HEK293 (cell line): Measurements from ENCODE around the gene BRD1.
A peak's percentile ranks its signal among the peaks of the same experiment; 100 is the strongest.

Experiments
- BCL11A ChIP-seq: fragments of 450-650 bp; formaldehyde crosslinking; IDR thresholded peaks from 2 replicates; pipeline ENCODE4 v1.5.1; 2016; ENCODE audit warnings: low read depth, missing biosample characterization, missing genetic modification characterization
- GLI2 ChIP-seq: fragments of 450-650 bp; formaldehyde crosslinking; IDR thresholded peaks from 2 replicates; pipeline ENCODE4; 2017; ENCODE audit warnings: missing biosample characterization, missing genetic modification characterization, low read depth, borderline replicate concordance
- IKZF3 ChIP-seq: fragments of 450-650 bp; IDR thresholded peaks from 2 replicates; pipeline ENCODE4 v1.5.0; 2018; ENCODE audit warnings: missing biosample characterization, mild to moderate bottlenecking, missing genetic modification characterization, moderate library complexity
- KLF10 ChIP-seq: fragments of 450-650 bp; IDR thresholded peaks from 2 replicates; pipeline ENCODE4 v1.5.1; 2018; ENCODE audit warnings: missing biosample characterization, mild to moderate bottlenecking, missing genetic modification characterization
- RBAK ChIP-seq: fragments of 450-650 bp; formaldehyde crosslinking; IDR thresholded peaks from 2 replicates; pipeline ENCODE4 v1.5.1; 2016; ENCODE audit warnings: missing biosample characterization, missing genetic modification characterization
- WT1 ChIP-seq: fragments of 450-650 bp; formaldehyde crosslinking; IDR thresholded peaks from 2 replicates; pipeline ENCODE4 v1.5.1; 2016; ENCODE audit warnings: missing biosample characterization, missing genetic modification characterization
- ZBTB7A ChIP-seq: fragments of 450-650 bp; formaldehyde crosslinking; IDR thresholded peaks from 2 replicates; pipeline ENCODE4 v1.5.1; 2016; ENCODE audit warnings: low read depth, missing biosample characterization, missing genetic modification characterization
- ZEB2 ChIP-seq: fragments of 450-650 bp; formaldehyde crosslinking; IDR thresholded peaks from 2 replicates; pipeline ENCODE4 v1.5.1; 2016; ENCODE audit warnings: missing biosample characterization, missing genetic modification characterization
- ZFP41 ChIP-seq: fragments of 450-650 bp; formaldehyde crosslinking; IDR thresholded peaks from 2 replicates; pipeline ENCODE4 v1.5.1; 2016; ENCODE audit warnings: missing biosample characterization, missing genetic modification characterization, borderline replicate concordance
- ZNF114 ChIP-seq: fragments of 450-650 bp; formaldehyde crosslinking; IDR thresholded peaks from 2 replicates; pipeline ENCODE4 v1.5.0; 2017; ENCODE audit warnings: missing biosample characterization, missing genetic modification characterization
- ZNF202 ChIP-seq: fragments of 450-650 bp; formaldehyde crosslinking; IDR thresholded peaks from 2 replicates; pipeline ENCODE4 v1.5.1; 2016; ENCODE audit warnings: missing biosample characterization, missing genetic modification characterization, borderline replicate concordance
- ZNF311 ChIP-seq: fragments of 450-650 bp; formaldehyde crosslinking; IDR thresholded peaks from 2 replicates; pipeline ENCODE4 v1.5.1; 2017; ENCODE audit warnings: missing biosample characterization, missing genetic modification characterization, borderline replicate concordance
- ZNF335 ChIP-seq: fragments of 450-650 bp; formaldehyde crosslinking; conservative IDR thresholded peaks from 2 replicates; pipeline ENCODE4 v1.5.1; 2016; ENCODE audit warnings: missing biosample characterization, missing genetic modification characterization
- ZNF37A ChIP-seq: fragments of 450-650 bp; IDR thresholded peaks from 2 replicates; pipeline ENCODE4 v1.5.1; 2018; ENCODE audit warnings: missing biosample characterization, missing genetic modification characterization
- ZNF529 ChIP-seq: fragments of 450-650 bp; formaldehyde crosslinking; IDR thresholded peaks from 2 replicates; pipeline ENCODE4 v1.5.1; 2017; ENCODE audit warnings: missing genetic modification characterization, missing biosample characterization; ENCODE audit not compliant: insufficient replicate concordance
- ZNF549 ChIP-seq: fragments of 450-650 bp; IDR thresholded peaks from 2 replicates; pipeline ENCODE4 v1.5.1; 2018; ENCODE audit warnings: missing biosample characterization, missing genetic modification characterization, mild to moderate bottlenecking, inconsistent platforms, moderate library complexity
- ZNF555 ChIP-seq: fragments of 450-650 bp; formaldehyde crosslinking; conservative IDR thresholded peaks from 2 replicates; pipeline ENCODE4 v1.5.1; 2017; ENCODE audit warnings: missing biosample characterization, mild to moderate bottlenecking, missing genetic modification characterization, inconsistent platforms
- ZNF558 ChIP-seq: fragments of 450-650 bp; formaldehyde crosslinking; IDR thresholded peaks from 2 replicates; pipeline ENCODE4 v1.5.1; 2016; ENCODE audit warnings: missing biosample characterization, missing genetic modification characterization
- ZNF610 ChIP-seq: fragments of 450-650 bp; formaldehyde crosslinking; IDR thresholded peaks from 2 replicates; pipeline ENCODE4 v1.5.1; 2016; ENCODE audit warnings: missing biosample characterization, missing genetic modification characterization, borderline replicate concordance
- ZNF654 ChIP-seq: fragments of 450-650 bp; formaldehyde crosslinking; IDR thresholded peaks from 2 replicates; pipeline ENCODE4 v1.5.1; 2016; ENCODE audit warnings: low read depth, missing biosample characterization, missing genetic modification characterization
- ZNF658 ChIP-seq: fragments of 450-650 bp; formaldehyde crosslinking; IDR thresholded peaks from 2 replicates; pipeline ENCODE4; 2016; ENCODE audit warnings: missing biosample characterization, missing genetic modification characterization
- ZNF747 ChIP-seq: fragments of 450-650 bp; formaldehyde crosslinking; IDR thresholded peaks from 2 replicates; pipeline ENCODE4 v1.5.1; 2016; ENCODE audit warnings: missing biosample characterization, missing genetic modification characterization
- ZNF792 ChIP-seq: fragments of 450-650 bp; formaldehyde crosslinking; IDR thresholded peaks from 2 replicates; pipeline ENCODE4 v1.5.1; 2016; ENCODE audit warnings: missing biosample characterization, missing genetic modification characterization
- TF ChIP-seq, protein P1 (sequence below): fragments of 450-650 bp; IDR thresholded peaks from 2 replicates; pipeline ENCODE4 v1.5.1; 2018; ENCODE audit warnings: missing biosample characterization, mild to moderate bottlenecking, missing genetic modification characterization
- TF ChIP-seq, protein P2 (sequence below): fragments of 450-650 bp; formaldehyde crosslinking; IDR thresholded peaks from 2 replicates; pipeline ENCODE4 v1.5.1; 2016; ENCODE audit warnings: missing biosample characterization, missing genetic modification characterization
- TF ChIP-seq, protein P3 (sequence below): fragments of 450-650 bp; formaldehyde crosslinking; IDR thresholded peaks from 2 replicates; pipeline ENCODE4 v1.5.1; 2016; ENCODE audit warnings: missing biosample characterization, missing genetic modification characterization
- TF ChIP-seq, protein P4 (sequence below): fragments of 450-650 bp; formaldehyde crosslinking; IDR thresholded peaks from 2 replicates; pipeline ENCODE4 v1.5.1; 2016; ENCODE audit warnings: missing biosample characterization, missing genetic modification characterization
- TF ChIP-seq, protein P5 (sequence below): fragments of 450-650 bp; formaldehyde crosslinking; IDR thresholded peaks from 2 replicates; pipeline ENCODE4 v1.5.1; 2016; ENCODE audit warnings: missing biosample characterization, missing genetic modification characterization, low read depth
- TF ChIP-seq, protein P6 (sequence below): fragments of 450-650 bp; formaldehyde crosslinking; IDR thresholded peaks from 2 replicates; pipeline ENCODE4 v1.5.1; 2016; ENCODE audit warnings: missing biosample characterization, missing genetic modification characterization

The BRD1 gene

DNA sequence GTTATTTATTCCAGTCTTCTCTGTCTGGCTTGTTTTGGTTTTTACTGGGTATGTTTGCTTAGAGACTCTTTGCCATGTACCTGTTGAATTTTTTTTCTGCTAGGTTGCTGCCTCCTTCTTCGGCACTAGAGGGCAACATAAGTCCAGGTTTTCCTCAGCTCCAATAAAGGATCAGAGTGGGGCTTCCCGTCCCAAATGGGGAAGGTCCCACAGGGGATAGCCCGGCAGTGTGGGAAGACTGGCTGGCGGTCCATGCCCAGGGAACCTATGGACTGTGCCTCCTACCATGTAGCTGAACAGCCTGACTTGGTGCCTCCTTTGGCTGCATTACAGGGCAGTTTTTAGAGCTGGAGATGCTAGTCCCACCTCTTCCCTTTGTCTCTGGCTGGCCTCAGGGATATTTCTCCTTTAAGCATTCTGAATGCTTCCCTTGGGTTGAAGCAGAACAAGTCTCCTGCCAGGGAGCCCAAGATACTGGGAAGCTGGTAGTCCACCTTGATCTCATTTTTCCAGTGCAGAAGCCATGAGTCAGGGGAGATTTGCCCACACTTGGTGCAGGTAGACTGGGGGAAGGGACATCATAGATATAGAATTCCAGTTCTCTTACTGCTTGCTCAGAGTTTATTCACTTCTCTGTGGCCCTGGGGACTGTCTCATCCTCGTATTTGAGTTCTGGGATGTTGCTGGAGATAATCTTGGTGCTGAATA lies 60.2 kb downstream of the BRD1 start (continued):
- TF ChIP-seq, protein P1, sequence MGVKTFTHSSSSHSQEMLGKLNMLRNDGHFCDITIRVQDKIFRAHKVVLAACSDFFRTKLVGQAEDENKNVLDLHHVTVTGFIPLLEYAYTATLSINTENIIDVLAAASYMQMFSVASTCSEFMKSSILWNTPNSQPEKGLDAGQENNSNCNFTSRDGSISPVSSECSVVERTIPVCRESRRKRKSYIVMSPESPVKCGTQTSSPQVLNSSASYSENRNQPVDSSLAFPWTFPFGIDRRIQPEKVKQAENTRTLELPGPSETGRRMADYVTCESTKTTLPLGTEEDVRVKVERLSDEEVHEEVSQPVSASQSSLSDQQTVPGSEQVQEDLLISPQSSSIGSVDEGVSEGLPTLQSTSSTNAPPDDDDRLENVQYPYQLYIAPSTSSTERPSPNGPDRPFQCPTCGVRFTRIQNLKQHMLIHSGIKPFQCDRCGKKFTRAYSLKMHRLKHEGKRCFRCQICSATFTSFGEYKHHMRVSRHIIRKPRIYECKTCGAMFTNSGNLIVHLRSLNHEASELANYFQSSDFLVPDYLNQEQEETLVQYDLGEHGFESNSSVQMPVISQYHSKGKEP (tag by site-specific recombination): no peak
- TF ChIP-seq ZNF202 (tag by site-specific recombination) (no peak), ZBTB7A (tag by site-specific recombination) (no peak), ZEB2 (no peak), ZNF654 (tag by site-specific recombination) (peak; percentile 89), ZNF549 (tag by site-specific recombination) (no peak), ZNF610 (tag by site-specific recombination) (peak; percentile 87), BCL11A (tag by site-specific recombination) (no peak), RBAK (tag by site-specific recombination) (no peak), ZNF792 (no peak), ZNF37A (tag by site-specific recombination) (no peak), ZNF558 (tag by site-specific recombination) (no peak), WT1 (no peak), ZNF114 (tag by site-specific recombination) (no peak), ZNF747 (tag by site-specific recombination) (no peak), IKZF3 (tag by site-specific recombination) (peak; percentile 66; the same call in 1 of the 2 replicates), ZNF529 (tag by site-specific recombination) (peak; percentile 79), GLI2 (tag by site-specific recombination) (no peak), ZNF555 (no peak), ZNF658 (tag by site-specific recombination) (no peak), KLF10 (tag by site-specific recombination) (no peak), ZFP41 (tag by site-specific recombination) (no peak), ZNF311 (tag by site-specific recombination) (no peak), ZNF335 (no peak)
- TF ChIP-seq, protein P2, sequence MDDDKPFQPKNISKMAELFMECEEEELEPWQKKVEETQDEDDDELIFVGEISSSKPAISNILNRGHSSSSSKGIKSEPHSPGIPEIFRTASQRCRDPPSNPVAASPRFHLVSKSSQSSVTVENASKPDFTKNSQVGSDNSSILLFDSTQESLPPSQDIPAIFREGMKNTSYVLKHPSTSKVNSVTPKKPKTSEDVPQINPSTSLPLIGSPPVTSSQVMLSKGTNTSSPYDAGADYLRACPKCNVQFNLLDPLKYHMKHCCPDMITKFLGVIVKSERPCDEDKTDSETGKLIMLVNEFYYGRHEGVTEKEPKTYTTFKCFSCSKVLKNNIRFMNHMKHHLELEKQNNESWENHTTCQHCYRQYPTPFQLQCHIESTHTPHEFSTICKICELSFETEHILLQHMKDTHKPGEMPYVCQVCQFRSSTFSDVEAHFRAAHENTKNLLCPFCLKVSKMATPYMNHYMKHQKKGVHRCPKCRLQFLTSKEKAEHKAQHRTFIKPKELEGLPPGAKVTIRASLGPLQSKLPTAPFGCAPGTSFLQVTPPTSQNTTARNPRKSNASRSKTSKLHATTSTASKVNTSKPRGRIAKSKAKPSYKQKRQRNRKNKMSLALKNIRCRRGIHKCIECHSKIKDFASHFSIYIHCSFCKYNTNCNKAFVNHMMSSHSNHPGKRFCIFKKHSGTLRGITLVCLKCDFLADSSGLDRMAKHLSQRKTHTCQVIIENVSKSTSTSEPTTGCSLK (tag by site-specific recombination): 0 out of 2 replicates have a peak, but pooled peaks have one; percentile 31
- TF ChIP-seq, protein P3, sequence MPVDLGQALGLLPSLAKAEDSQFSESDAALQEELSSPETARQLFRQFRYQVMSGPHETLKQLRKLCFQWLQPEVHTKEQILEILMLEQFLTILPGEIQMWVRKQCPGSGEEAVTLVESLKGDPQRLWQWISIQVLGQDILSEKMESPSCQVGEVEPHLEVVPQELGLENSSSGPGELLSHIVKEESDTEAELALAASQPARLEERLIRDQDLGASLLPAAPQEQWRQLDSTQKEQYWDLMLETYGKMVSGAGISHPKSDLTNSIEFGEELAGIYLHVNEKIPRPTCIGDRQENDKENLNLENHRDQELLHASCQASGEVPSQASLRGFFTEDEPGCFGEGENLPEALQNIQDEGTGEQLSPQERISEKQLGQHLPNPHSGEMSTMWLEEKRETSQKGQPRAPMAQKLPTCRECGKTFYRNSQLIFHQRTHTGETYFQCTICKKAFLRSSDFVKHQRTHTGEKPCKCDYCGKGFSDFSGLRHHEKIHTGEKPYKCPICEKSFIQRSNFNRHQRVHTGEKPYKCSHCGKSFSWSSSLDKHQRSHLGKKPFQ (tag by site-specific recombination): no peak
- TF ChIP-seq, protein P4, sequence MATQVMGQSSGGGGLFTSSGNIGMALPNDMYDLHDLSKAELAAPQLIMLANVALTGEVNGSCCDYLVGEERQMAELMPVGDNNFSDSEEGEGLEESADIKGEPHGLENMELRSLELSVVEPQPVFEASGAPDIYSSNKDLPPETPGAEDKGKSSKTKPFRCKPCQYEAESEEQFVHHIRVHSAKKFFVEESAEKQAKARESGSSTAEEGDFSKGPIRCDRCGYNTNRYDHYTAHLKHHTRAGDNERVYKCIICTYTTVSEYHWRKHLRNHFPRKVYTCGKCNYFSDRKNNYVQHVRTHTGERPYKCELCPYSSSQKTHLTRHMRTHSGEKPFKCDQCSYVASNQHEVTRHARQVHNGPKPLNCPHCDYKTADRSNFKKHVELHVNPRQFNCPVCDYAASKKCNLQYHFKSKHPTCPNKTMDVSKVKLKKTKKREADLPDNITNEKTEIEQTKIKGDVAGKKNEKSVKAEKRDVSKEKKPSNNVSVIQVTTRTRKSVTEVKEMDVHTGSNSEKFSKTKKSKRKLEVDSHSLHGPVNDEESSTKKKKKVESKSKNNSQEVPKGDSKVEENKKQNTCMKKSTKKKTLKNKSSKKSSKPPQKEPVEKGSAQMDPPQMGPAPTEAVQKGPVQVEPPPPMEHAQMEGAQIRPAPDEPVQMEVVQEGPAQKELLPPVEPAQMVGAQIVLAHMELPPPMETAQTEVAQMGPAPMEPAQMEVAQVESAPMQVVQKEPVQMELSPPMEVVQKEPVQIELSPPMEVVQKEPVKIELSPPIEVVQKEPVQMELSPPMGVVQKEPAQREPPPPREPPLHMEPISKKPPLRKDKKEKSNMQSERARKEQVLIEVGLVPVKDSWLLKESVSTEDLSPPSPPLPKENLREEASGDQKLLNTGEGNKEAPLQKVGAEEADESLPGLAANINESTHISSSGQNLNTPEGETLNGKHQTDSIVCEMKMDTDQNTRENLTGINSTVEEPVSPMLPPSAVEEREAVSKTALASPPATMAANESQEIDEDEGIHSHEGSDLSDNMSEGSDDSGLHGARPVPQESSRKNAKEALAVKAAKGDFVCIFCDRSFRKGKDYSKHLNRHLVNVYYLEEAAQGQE (tag by site-specific recombination): no peak
- TF ChIP-seq, protein P5, sequence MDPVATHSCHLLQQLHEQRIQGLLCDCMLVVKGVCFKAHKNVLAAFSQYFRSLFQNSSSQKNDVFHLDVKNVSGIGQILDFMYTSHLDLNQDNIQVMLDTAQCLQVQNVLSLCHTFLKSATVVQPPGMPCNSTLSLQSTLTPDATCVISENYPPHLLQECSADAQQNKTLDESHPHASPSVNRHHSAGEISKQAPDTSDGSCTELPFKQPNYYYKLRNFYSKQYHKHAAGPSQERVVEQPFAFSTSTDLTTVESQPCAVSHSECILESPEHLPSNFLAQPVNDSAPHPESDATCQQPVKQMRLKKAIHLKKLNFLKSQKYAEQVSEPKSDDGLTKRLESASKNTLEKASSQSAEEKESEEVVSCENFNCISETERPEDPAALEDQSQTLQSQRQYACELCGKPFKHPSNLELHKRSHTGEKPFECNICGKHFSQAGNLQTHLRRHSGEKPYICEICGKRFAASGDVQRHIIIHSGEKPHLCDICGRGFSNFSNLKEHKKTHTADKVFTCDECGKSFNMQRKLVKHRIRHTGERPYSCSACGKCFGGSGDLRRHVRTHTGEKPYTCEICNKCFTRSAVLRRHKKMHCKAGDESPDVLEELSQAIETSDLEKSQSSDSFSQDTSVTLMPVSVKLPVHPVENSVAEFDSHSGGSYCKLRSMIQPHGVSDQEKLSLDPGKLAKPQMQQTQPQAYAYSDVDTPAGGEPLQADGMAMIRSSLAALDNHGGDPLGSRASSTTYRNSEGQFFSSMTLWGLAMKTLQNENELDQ (tag by site-specific recombination): no peak
- TF ChIP-seq, protein P6, sequence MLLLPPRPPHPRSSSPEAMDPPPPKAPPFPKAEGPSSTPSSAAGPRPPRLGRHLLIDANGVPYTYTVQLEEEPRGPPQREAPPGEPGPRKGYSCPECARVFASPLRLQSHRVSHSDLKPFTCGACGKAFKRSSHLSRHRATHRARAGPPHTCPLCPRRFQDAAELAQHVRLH (tag by site-specific recombination): peak; percentile 85; the same call in 1 of the 2 replicates
